Neural crest cell (in vitro differentiated cells): ENCODE measurements around the gene ZNF638. TPM values are rescaled to one million over a fixed set of nuclear protein-coding genes. Genes with fewer than 3 reads are reported as not detected.

Source experiments
- DNase-seq: peaks from one replicate; pipeline ENCODE4 v3.0.0; 2021; ENCODE audit warnings: low read depth, mixed read lengths, low spot score
- H3K27ac Mint-ChIP-seq: one replicate; pipeline ENCODE4 v1.8.0; 2021; ENCODE audit warnings: mild to moderate bottlenecking, mixed read lengths; ENCODE audit not compliant: unreplicated experiment
- H3K27me3 Mint-ChIP-seq: 2 replicates; pipeline ENCODE4 v1.8.0; 2021; ENCODE audit warnings: low read depth, mild to moderate bottlenecking, mixed read lengths
- H3K36me3 Mint-ChIP-seq: 2 replicates; pipeline ENCODE4 v1.8.0; 2021; ENCODE audit warnings: low read depth, mild to moderate bottlenecking, mixed read lengths
- H3K4me1 Mint-ChIP-seq: 2 replicates; pipeline ENCODE4 v1.8.0; 2021; ENCODE audit warnings: mixed read lengths
- H3K4me3 Mint-ChIP-seq: one replicate; pipeline ENCODE4 v1.8.0; 2021; ENCODE audit warnings: mild to moderate bottlenecking, mixed read lengths
- H3K9me3 Mint-ChIP-seq: 2 replicates; pipeline ENCODE4 v1.8.0; 2021; ENCODE audit warnings: mixed read lengths
- CTCF ChIP-seq: fragments of 200-600 bp; sonication (generic); conservative IDR thresholded peaks from 2 replicates; pipeline ENCODE4 v1.5.0; 2021; ENCODE audit warnings: antibody characterized with exemption, mild to moderate bottlenecking
- total RNA-seq: library from RNA; stranded (reverse); gene quantifications from 2 replicates; pipeline ENCODE4 v1.2.1, GENCODE V29; 2021

Gene ZNF638
- total RNA-seq, 1 donor from 2014 or later = 159 TPM

GRCh38 chr2:71291398-71291797 lies 40.2 kb upstream of the ZNF638 start:
- H3K27ac Mint-ChIP-seq = no peak overlapping the region
- no peak overlapping the region for H3K4me3 Mint-ChIP-seq
- no peaks in the 10 kb centered on the region for H3K27me3 Mint-ChIP-seq
- H3K4me1 Mint-ChIP-seq = no peaks in the 10 kb centered on the region
- H3K36me3 Mint-ChIP-seq = no peaks in the 10 kb centered on the region
- DNase-seq = no peak
- TF ChIP-seq CTCF = no peak
- no peaks in the 10 kb centered on the region for H3K9me3 Mint-ChIP-seq

DNA sequence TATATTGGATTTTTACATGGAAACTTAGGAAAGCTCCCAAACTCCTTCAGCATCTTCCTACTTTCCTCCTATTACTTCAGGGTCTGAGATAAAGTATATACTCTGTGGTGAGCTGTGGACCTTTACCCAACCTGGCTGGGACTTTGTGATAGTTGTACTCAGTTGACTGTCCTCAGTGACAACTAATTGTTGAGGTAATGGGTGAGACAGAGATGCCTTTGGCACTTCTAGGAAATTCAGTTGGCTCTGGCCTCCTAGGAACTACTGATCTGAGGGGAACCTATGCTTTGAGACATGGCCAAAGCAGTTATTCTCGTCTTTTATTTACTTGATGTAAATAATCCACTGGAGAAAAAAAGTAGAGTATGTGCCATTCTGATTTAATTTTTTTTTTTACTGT lies 39.4 kb upstream of the ZNF638 start:
- no peaks in the 10 kb centered on the region for H3K27me3 Mint-ChIP-seq
- DNase-seq = no peak
- TF ChIP-seq CTCF = no peak
- no peaks in the 10 kb centered on the region for H3K36me3 Mint-ChIP-seq
- H3K27ac Mint-ChIP-seq = no peak overlapping the region
- no peak overlapping the region for H3K4me3 Mint-ChIP-seq
- no peaks in the 10 kb centered on the region for H3K9me3 Mint-ChIP-seq
- no peaks in the 10 kb centered on the region for H3K4me1 Mint-ChIP-seq

DNA sequence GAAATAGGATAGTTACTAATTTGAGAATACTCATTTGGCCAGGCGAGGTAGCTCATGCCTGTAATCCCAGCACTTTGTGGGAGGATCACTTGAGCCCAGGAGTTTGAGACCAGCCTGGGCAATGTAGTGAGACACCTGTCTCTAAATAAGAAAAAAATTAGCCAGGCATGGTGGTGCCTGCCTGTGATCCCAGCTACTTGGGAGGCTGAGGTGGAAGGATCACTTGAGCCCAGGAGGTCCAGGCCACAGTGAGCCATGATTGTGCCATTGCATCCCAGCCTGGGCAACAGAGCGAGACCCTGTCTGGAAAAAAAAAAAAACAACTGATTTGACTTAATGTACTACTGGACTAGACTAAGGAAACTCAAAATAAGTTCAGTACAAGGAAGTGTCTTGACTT lies 32.7 kb upstream of the ZNF638 start:
- no peak for TF ChIP-seq CTCF
- no peak overlapping the region for H3K27ac Mint-ChIP-seq
- no peaks in the 10 kb centered on the region for H3K4me1 Mint-ChIP-seq
- no peaks in the 10 kb centered on the region for H3K36me3 Mint-ChIP-seq
- no peak overlapping the region for H3K4me3 Mint-ChIP-seq
- no peaks in the 10 kb centered on the region for H3K27me3 Mint-ChIP-seq
- DNase-seq = no peak
- H3K9me3 Mint-ChIP-seq = no peaks in the 10 kb centered on the region

- DNase-seq = no peak
- Mint-ChIP-seq H3K4me3 (no peak overlapping the region), H3K9me3 (no peaks in the 10 kb centered on the region), H3K27ac (no peak overlapping the region), H3K27me3 (no peaks in the 10 kb centered on the region), H3K4me1 (no peaks in the 10 kb centered on the region), H3K36me3 (no peaks in the 10 kb centered on the region)
- TF ChIP-seq CTCF = peak; percentile 81
Observed at GRCh38 chr2:71299507-71299906, 32.1 kb upstream of the ZNF638 start.

GRCh38 chr2:71303849-71304248 lies 27.7 kb upstream of the ZNF638 start:
- H3K36me3 Mint-ChIP-seq = no peaks in the 10 kb centered on the region
- DNase-seq = no peak
- H3K4me3 Mint-ChIP-seq = no peak overlapping the region
- no peaks in the 10 kb centered on the region for H3K4me1 Mint-ChIP-seq
- no peak for TF ChIP-seq CTCF
- H3K27ac Mint-ChIP-seq = no peak overlapping the region
- H3K9me3 Mint-ChIP-seq = no peaks in the 10 kb centered on the region
- no peaks in the 10 kb centered on the region for H3K27me3 Mint-ChIP-seq

- no peak for DNase-seq
- no peaks in the 10 kb centered on the region for H3K36me3 Mint-ChIP-seq
- no peaks in the 10 kb centered on the region for H3K4me1 Mint-ChIP-seq
- no peak for TF ChIP-seq CTCF
- no peak overlapping the region for H3K27ac Mint-ChIP-seq
- H3K9me3 Mint-ChIP-seq = no peaks in the 10 kb centered on the region
- no peak overlapping the region for H3K4me3 Mint-ChIP-seq
- no peaks in the 10 kb centered on the region for H3K27me3 Mint-ChIP-seq
Observed at GRCh38 chr2:71306762-71307161, 24.8 kb upstream of the ZNF638 start.
